ENCODE data around the gene DNAJB8. TPM values are rescaled to one million over a fixed set of nuclear protein-coding genes. Genes with fewer than 3 reads are reported as not detected.

DNAJB8 gene
- total RNA-seq, 1 experiment from 2014 or later, result not detected

DNA sequence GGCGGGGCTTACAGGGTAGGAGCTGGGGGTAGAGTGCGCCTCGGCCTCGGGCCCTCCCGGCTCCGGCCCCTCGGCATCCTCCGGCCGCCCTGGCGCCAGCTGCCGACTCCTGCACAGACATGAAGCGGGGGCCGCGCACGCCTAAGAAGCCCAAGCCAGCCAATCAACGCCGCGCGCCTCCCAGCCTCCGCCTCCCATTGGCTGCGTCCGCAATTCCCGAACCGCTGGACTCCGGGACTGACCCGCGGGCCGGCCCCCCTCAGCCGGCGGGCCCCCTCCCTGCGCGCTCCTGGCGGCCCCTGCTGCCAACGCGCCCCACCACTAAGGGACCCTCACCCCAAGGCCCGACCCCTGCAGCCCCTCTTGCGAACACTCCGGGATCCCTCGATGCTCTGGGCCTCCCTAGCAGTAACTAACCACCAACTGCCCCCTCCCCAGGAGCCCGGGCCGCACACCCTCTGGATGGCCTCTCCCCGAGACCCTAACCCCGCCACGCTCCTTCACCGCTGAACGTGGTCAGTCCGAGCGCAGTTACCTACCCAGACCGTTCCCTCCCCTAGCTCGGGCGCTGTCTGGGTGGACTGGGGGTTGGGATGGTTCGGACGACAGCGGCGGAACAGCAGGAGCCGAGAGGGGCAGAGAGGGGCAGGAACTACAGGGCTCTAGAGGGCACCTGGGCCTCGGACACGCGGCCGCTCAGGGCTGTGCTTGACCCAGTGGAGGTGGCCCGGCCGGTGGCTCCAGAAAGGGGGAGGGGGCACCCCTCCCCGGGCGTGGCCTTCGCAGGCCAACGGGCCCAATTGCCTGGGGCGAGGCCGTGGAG lies 21.3 kb upstream of the DNAJB8 start:
- WGBS (ENCODE audit: extremely low coverage, insufficient read length, low lambda C conversion rate), result no CpG with 5 or more reads among the region's 68 CpGs
- Histone ChIP-seq H2BK15ac (ENCODE audit: low read depth, low read length) (no peak overlapping the region), H4K8ac (replicated peaks; ENCODE audit: insufficient read length, low read depth, low read length) (no peak overlapping the region), H2AK5ac (ENCODE audit: insufficient read length, low read length) (no peak overlapping the region), H3K4ac (ENCODE audit: low read depth, low read length) (no peak overlapping the region), H4K91ac (ENCODE audit: insufficient read length, low read depth, low read length) (no peak overlapping the region), H3K9ac (ENCODE audit: extremely low read depth, insufficient read length, low read length) (no peak overlapping the region), H3K56ac (ENCODE audit: insufficient read length, low read depth, low read length) (no peak overlapping the region), H3K79me2 (ENCODE audit: insufficient read depth, low read length) (no peaks in the 10 kb centered on the region), H3K9me3 (ENCODE audit: control insufficient read depth, low read depth, low read length) (no peaks in the 10 kb centered on the region), H3K18ac (ENCODE audit: insufficient read length, low read depth, low read length) (no peak overlapping the region), H4K5ac (ENCODE audit: insufficient read length, low read depth, low read length) (no peak overlapping the region), H2BK12ac (ENCODE audit: insufficient read length, low read depth, low read length) (no peak overlapping the region), H3K23me2 (ENCODE audit: insufficient read length, low read depth, low read length, poor library complexity, severe bottlenecking) (peaks cover 25% of the 10 kb centered on the region), H3K4me2 (ENCODE audit: insufficient read depth, insufficient read length, low read length) (peak overlapping the region; percentile 84), H4K20me1 (ENCODE audit: control insufficient read depth, insufficient read depth, insufficient read length) (peaks cover 7% of the 10 kb centered on the region), H2BK5ac (ENCODE audit: insufficient read length, low read length) (no peak overlapping the region), H3K27me3 (ENCODE audit: insufficient read depth, low read length) (peaks cover 87% of the 10 kb centered on the region), H2AFZ (ENCODE audit: low read length) (no peak overlapping the region), H2BK120ac (ENCODE audit: low read depth, low read length, poor library complexity, severe bottlenecking) (no peak overlapping the region), H3K79me1 (ENCODE audit: insufficient read depth, low read depth, low read length, poor library complexity, severe bottlenecking) (no peaks in the 10 kb centered on the region), H3T11ph (ENCODE audit: low read length) (no peak overlapping the region), H3K23ac (ENCODE audit: insufficient read length, low read depth, low read length) (no peak overlapping the region), H3K14ac (ENCODE audit: insufficient read depth, low read length) (no peak overlapping the region), H3K4me1 (ENCODE audit: insufficient read depth, low read length) (peaks cover 2% of the 10 kb centered on the region; the same call in 1 of the 2 replicates), H2BK20ac (ENCODE audit: low read depth, low read length, poor library complexity, severe bottlenecking) (no peak overlapping the region), H3K27ac (ENCODE audit: insufficient read length, low read depth, low read length) (no peak overlapping the region)
- DNase-seq, result peak; percentile 93
- H3K27ac Mint-ChIP-seq, result no peak overlapping the region
- peaks cover 2 to 3% of the 10 kb centered on the region in 2 experiments; a peak in 2 of 5 replicates for H3K9me3 Mint-ChIP-seq
- no peaks in the 10 kb centered on the region; a peak in 1 of 7 replicates for H3K36me3 Mint-ChIP-seq (ENCODE audit: insufficient read depth in 1 of 3, low read depth in 3 of 3)
- H3K4me1 Mint-ChIP-seq, result peaks cover 48 to 66% of the 10 kb centered on the region in 2 experiments
- H3K4me3 Mint-ChIP-seq, result peak overlapping the region; percentile 58 to 81
- TF ChIP-seq, protein P1, sequence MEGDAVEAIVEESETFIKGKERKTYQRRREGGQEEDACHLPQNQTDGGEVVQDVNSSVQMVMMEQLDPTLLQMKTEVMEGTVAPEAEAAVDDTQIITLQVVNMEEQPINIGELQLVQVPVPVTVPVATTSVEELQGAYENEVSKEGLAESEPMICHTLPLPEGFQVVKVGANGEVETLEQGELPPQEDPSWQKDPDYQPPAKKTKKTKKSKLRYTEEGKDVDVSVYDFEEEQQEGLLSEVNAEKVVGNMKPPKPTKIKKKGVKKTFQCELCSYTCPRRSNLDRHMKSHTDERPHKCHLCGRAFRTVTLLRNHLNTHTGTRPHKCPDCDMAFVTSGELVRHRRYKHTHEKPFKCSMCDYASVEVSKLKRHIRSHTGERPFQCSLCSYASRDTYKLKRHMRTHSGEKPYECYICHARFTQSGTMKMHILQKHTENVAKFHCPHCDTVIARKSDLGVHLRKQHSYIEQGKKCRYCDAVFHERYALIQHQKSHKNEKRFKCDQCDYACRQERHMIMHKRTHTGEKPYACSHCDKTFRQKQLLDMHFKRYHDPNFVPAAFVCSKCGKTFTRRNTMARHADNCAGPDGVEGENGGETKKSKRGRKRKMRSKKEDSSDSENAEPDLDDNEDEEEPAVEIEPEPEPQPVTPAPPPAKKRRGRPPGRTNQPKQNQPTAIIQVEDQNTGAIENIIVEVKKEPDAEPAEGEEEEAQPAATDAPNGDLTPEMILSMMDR (conservative IDR thresholded peaks at IDR 0.05), result no peak
- peaks cover 99% of the 10 kb centered on the region for H3K27me3 Mint-ChIP-seq (ENCODE audit: low read depth)

Data from H9 (cell line).